CD4-positive, alpha-beta T cell treated with Interferon gamma for 1 hour (primary cell): Measurements from ENCODE around the gene MARVELD1.
"Not testable (repeated sequence)": the region's sequence is repeated elsewhere in the genome, so short reads cannot be mapped to it uniquely, and the experiment has no call there.

Experiments used
- DNase-seq: peaks from one replicate; pipeline ENCODE4 v3.0.0-alpha.2; 2020

MARVELD1 gene

DNA sequence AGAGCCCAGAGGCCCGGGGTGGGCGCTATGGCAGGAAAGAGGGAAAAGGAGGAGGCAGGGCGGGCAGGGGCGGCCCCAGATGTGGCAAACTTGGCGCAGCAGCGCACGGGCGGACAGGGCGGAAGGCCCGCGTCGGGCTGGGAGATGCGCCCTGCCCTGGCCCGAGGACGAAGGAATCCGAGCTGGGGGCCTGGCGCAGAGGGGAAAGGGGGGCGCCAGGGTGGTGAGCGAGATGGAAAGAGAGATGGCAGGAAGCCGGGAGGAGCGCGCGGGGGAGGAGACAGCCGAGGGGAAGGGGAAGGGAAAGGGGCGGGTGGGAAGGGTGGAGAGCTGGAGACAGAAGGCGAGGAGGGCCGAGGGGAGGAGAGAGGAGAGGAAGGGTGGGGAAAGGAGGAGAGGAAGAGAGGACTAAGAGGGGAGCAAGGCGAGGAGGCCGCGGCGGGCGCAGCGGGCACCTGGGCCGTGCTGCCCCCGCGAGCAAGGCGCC is at the start of gene MARVELD1:
TSS of gene MARVELD1 (plus strand) at position 392 of the 487 bp plus-strand sequence. CDS start 147 bp downstream, outside the sequence.
- no peak for DNase-seq

DNA sequence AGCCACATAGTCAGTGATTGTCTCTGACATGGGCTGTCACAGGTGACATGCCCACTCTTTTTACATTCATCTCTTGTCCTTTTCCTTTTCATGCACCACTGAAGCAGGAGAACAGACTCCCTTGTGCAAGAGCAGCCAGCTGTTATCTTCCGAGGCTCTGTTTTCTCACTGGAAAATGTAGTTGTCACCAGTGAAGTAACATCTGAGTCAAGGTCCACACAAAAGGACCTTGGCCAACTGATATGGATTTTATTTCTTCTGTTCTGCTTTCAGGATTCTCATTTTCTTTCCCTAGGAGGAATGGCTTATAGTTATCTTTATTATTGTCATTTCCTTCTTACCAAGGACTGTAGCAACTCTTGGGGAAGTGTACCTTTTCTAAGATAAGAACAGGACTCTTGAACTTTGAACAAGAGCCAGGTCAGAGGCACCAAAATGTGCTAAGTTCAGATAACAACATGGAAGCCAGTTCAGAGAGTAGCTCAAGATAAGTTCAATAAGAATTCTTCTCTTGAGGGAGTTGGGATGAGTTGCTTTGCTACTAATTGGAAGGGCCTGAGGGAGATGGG is 49.2 kb upstream of the MARVELD1 start:
- DNase-seq = no peak

DNA sequence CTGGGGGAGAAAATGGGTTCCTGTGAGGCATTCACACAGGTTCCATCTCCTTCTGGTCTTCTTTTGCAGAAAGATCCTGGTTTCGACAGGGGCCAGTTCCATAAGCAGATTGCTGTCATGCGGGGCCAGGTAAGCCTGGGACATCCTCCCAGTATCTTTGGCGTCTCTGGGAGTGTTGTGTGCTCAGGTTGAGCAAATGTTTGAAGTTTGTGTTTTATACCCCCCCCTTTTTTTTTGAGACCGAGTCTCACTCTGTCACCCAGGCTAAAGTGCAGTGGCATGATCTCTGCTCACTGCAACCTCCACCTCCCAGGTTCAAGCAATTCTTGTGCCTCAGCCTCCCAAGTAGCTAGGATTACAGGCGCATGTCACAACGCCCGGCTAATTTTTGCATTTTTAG is 46.5 kb upstream of the MARVELD1 start:
- DNase-seq = no peak

DNA sequence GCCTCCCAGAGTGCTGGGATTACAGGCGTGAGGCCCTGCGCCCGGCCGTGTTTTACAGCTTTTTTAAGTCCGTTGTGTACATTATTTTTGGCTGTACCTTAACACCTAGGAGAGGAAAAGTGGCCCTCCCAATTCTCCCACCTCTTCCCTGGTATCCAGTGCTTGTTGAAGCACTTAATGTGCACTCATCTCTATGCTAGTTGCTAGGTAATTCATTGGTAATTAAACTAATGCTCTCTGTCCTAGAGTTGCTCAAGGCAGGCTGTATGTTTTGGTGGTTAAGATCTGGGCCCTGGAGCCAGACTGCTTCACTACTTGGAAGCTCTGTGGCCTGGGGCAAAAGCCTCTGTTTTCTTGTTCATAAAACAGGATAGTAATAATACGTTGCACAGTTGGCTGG is 46.1 kb upstream of the MARVELD1 start:
- DNase-seq = no peak

DNA sequence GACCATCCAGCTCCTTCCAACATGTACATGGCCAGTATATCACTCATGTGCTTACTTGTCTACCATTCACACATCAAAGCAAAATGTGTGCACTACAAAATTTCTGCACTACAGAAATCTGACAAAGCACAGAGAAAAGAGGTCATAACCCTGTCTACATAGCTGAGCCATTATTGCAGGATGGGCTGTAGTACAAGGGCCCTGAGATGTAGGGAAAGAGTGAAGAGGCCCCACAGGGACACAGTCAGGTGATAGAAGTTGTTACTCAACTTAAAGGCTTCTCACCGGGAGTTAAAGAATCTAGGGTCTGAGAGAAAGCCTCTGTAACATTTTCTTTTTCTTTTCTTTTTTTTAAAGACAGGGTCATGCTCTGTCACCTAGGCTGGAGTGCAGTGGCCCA is 44.0 kb upstream of the MARVELD1 start:
- no peak for DNase-seq

DNA sequence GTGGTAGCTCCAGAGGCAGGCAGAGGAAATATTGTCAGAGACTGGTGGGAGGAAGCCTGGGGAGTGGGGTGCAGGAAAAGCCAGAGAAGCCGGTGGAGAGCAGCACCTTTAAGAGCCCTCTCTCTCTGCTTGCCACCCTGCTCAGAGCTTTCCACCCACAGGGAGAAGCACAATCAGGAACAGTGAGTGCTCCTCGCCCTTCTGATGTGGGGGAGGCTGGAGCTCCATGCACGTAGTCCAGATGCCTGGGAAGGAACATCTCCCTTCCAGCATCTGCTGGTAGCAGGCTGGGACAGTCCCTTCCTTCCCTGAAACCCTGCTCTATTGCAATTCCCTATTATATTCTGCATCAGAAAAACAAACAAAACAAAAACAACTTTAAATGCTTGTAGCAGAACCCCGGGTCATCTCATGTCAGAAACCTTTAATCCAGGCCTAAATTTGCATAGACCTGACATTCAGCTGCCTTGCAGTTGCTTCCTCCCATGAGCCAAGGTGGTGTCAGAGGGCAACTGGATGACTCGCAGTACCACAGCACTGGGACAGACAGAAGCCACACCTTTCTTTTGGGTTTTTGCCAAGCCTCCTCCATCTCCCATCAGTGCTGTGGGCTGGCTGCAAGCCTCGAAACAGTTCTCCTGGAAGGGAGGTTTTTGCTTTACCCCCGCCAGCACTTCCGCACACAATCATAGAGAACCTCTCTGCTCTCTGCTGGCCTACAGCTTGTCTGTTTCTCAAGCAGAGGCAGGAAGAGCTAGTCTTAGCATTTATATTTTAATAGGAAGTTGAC is 39.6 kb upstream of the MARVELD1 start:
- DNase-seq = no peak

DNA sequence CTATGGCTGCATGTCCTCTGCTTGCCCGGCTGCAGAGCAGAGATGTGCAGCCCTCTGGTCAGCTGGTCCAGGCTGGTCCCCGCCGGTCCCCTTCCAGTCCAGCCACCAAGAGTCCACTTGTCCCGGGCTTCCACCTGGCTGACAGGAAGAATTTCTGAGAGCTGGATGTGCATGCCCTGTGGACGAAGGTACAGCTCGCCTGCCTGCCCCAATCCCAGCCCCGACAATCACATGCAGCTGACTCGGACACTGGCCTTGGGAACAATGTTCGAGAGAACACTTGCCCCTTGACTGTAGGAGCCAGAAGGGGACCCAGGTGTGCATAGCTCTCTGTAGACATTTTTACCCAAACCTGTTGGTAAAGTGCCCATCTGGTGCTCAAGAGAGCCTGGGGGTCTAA is 38.3 kb upstream of the MARVELD1 start:
- DNase-seq = no peak

DNA sequence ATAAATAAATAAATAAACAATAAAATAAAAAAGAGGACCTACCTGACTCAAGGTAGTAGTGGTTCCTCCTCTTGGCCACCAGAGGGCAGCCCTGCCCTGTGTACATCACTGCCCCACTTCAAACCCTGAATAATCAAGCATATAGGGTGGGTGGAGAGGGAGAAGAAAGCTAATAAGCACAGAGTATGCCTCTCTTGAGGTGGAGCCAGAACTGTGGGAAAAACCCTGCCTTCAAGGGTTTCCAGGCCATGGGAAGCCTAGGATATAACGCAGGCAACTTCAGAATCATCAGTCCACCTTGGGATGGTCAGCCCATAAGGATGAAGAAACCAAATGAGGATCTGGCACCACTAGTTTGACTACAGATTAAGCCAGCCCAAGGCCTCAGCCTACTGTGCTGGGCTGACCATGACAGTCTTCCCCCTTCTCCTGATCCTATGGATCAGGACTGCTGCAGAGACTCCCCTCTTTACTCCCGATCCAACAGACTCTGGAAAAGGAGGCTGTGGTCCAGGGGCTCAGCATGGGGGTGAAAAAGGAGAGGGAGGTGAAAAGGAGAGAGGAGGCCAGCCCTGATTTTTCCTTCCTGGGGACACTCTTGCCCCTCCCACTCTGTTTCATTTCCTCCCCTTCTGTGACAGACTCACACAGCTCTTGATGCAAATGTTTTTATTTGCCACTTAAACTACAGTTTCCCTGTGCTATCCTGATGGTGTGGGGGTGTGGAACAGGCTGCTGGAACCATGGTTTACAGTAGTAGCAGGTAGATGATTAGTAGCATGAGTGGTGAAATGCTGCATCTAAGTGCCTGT is 36.6 kb upstream of the MARVELD1 start:
- peak; percentile 55 for DNase-seq

DNA sequence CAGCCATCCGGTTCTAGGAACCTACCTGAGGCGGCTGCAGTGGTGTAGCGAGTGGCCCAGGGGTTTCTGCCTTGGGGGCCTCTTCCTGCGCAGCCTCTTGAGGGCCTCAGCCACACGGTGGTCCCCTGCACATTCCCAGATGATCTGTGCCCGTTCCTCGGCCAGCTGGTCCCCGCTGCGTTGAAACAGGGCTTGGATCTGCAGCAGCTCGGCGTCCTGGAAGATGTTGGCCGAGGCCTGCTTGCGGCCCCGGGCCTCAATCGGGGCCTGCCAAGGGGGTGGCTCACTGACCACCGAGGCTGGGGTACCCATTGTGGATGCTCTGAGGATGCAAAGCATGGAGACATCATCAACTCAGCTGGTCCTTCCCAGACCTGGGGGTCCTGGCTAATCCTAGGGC is 33.9 kb upstream of the MARVELD1 start:
- DNase-seq = no peak

DNA sequence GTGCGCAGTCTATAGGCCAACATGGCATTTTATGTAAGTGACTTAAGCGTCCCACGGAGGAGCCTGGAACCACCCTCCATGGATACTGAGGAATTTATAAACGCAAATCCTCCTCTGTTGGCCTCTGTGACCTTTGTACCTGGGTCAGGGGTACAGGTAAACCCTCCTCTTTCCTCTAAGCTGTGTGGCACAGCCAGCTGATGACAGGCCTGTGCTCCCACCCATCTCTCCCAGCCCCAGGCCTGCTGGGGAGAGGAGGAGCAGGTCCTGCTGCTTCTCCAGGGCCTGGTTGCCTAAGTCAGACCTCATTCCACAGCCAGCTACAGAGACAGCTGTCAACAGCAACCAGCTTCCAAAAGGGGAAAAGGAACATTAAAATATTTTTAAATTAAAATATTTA is 31.5 kb upstream of the MARVELD1 start:
- DNase-seq = no peak

DNA sequence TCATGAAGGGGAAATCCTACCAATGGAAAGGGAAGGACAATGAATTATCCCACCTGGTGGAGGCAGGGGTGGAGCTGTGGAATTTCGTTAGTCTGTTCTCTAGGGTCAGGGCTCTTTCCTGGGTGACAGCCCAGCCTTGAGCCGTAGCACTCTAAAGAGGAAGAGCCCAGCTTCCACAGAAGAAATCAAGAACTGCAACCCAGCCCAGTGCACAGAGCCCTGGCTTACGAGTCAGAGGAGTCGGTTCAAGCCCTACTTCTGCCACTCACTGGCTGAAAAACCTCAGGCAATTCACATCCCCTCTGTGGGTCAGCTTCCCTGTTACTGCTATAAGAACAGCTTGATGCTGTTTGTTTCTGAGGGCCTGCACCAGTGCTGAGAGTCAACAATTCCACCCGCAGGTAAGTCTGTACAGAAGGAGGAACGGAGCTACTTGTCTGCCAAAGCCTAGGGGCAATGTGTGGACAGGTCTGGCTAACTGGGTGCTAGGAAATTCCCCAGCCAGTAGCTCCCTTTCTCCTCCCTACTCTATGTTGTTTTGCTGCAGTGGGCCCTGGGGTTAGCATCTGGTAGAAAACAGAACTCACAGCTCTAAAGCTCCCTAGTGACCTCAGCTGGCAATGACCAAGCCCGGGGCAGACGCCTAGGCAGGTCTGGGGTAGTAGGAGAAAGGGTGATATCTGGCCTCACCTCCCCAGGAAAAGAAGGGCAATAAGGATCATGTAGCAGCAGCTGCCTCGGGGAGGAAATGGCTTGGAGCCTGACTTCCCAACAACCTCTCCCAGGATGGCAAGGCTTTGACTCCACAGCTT is 29.8 kb upstream of the MARVELD1 start:
- DNase-seq = no peak

DNA sequence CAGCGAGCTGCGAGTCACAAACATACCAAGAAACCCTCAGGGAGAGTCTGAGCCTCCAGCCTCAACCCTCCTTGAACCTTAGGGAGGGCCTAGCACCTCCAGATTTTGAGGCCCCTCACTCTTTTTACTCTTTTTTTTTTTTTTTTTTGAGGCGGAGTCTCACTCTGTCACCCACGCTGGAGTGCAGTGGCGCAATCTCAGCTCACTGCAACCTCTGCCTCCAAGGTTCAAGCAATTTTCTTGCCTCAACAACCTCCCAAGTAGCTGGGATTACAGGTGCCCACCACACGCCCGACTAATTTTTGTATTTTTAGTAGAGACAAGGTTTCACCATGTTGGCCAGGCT is 29.2 kb upstream of the MARVELD1 start:
- not testable (repeated sequence) for DNase-seq

DNA sequence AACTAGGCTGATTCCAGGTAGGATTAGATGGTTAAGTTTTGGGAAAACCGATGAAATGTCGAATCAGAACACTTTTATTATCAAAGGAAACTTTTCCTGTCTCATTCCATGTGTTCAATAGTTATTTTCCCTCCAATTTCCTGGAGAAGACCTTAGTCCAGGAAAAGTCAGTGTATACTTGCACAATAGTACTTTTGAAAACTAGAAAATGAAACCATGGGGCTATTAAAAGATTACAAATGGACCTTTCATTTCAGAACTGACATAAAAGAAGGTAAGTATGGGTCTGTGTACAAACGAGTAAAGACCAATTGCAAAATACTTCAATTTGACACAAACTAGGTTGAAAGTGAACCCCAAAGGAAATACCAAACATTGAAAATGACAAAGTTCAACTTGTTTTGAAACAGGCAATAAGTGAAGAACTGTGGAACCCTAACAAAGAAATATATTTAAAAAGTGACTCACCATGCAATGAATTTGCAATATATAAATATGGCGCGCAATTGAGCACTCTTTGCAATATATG is 28.6 kb upstream of the MARVELD1 start:
- no peak for DNase-seq

DNA sequence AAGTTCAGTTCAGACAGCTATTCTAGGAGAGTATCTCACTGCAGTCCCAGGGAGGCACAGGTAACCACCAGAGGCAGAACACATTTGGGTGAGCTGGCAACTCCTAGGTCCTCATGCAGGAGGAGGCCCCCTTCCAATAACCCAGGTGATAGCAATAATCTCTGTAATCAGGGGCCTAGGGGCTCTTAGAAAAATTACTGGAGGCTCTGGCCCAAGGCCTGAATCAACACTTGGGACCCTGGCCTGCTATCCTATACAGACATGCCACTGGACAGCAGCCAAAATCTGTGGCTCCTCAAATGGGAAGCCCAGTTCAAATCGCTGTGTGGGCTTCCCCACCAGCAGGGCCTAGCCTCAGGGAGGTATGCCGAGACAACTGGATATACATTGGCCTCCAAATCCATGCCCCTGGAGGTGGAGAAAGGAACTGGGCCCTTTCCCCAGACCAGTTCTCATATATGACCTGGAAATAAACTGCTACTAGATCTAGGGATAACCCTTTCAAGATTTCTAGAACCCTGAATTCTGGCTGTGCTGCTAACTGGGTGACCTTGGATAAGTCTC is 28.1 kb upstream of the MARVELD1 start:
- DNase-seq = no peak

DNA sequence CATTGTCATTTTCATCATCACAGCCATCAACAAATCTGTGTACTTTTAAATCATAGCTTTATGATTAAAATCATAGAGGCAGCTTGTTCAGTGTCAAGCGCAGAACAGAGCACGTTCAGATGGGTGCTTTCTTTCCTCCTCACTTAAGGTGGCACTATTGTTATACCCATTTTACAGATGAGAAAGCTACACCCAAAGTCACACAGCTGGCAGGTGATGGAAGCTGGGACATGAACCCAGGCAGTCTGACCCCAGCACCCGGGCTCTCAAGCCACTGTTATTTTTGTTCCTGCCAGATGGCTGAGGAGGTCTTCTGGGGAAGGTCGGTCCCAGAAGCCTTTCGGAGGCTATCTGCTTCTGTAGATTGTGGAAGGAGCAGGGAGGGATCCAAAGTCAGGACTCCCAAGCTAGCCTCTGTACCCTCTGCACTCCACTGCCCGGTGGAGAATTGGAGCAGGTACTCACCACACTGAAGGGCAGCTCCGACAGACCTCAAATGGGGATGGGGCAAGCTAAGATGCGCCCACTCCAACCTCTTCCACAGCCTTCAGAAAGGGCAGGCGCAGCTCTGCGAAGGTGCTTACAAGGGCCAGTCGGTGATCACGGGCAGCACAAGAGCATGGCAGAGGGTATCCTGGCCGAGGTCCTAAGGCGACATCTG is 27.1 kb upstream of the MARVELD1 start:
- DNase-seq = no peak

DNA sequence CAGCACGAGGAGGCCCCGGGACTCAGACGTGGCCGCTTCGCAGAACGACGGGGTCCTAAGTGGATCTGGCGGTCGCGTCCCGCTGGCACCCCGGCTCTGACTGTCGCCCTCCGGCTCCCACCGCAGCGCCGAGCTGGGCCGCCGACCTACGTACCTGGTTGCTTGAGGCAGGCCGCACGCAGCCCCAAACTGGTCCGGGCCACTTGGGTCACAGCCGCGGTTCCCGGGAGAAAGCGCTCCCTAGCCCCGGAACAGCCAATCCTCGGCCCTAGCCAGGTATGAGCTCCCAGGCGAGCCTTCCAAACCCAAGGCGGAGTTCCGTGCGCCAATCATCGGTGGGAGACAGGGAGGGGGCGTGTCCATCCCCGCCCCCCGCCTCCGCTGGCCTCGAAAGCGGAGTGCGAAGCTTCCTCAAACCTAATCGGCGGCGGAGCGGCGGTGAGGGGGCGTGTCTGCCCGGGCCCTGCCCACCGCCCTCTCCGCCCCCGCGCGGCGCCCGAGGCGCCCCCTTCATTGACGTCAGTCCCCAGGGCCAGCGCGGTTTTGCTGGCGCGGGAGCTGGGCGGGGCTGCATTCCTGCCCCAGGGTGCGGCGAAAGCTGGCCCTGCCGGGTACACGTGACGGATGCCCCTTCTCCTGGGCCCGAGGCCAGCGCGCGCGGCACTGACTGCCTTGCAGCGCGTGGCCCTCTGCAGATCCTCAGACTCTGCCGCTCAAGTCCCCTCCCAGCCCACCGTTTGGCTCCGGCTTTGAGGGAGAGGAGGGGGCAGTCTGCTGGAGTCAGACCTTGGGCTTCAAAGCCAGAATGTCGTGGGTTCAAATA is 26.4 kb upstream of the MARVELD1 start, which contains the start of gene AVPI1:
TSS of gene AVPI1 (minus strand) at position 280 of the 823 bp plus-strand sequence. CDS start 7,336 bp downstream, outside the sequence.
- peak; percentile 96 for DNase-seq

DNA sequence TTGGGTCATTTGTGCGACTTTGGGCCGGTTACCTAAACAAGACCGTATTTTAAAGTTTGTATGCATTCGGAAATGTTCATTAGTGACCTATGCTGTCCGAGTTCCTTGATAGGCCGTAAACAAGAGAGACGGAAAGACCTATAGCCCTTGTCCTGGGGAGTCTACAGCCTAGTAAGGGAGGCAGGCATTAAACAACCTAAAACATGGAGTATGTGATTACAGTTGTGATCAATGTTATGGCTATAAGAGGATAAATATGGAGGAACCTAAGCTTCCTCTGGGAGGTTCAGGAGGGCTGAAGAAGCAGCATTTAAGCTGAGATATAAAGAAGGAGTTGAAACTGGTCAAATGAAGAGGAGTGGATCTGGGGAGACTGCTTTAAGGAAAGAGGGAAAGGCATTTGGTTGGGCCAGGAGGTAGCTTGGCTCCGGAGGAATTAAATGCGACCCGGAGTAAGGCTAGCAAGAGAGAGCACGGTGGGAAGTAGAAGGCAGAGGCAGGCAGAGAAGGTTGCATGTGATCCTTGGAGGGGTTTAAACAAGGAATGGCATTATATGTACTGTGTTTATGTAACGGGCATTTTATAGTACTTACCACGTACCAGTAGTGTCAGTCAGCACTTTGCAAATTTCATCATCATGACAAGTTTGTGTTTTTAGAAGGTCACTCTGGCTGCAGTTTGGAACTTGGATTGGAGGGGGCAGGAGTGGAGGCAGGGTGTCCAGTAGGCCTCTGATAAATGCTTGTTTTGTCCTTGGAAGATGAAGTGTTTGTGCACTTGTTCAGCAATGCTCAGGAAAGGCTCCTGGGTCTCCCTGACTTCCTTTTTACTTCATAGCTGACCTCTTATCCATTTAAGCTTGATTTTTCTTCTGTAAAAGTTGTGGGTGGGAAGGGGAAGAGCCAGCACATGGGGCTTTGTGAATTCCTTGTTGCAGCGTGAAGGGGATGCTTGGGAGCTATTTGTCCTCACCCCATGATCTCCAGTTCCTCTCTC is 25.4 kb upstream of the MARVELD1 start:
- DNase-seq = no peak

DNA sequence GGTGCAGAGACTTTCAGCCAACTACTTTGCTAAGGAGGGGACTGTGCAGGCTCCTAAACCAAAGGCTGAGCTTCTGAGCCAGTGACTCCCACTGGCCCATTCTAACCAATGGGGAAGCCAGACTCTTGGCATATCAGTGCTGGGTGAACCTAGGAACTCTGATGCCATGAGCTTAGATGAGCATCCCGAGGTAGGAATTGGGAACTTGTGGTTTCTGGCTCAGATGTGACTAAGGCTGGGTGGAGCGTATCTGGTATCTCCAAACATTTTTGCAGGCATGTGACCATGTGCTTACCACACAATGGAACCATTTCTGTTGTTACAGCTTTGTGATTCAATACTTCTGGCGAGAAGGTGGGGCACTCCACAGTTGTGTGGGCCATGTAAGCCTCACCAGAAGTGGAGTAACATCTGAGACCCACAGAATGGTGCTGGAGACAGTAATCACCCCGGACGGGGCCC is 23.9 kb upstream of the MARVELD1 start:
- peak; percentile 59 for DNase-seq

DNA sequence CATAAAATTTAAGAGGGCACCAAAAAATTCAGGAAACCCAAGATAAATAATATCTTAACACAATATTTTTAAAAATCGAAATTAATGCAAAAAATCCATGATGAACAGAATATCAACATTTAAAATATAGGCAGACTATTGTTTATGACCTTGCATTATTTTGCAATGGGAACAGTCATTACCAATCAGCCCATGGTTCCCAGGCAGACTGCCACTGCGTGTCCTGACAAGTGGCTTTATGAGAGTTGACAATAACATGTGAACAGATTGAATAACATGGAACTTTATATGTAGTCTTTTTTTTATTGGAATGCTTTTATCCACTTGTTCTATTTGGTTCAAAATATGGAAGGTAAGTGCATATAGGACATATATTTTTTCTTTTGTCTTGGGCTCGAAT is 23.4 kb upstream of the MARVELD1 start:
- no peak for DNase-seq
